ENCODE data around the gene DAPK3.
"Not testable (repeated sequence)": the region's sequence is repeated elsewhere in the genome, so short reads cannot be mapped to it uniquely, and the experiment has no call there.

Gene DAPK3

DNA sequence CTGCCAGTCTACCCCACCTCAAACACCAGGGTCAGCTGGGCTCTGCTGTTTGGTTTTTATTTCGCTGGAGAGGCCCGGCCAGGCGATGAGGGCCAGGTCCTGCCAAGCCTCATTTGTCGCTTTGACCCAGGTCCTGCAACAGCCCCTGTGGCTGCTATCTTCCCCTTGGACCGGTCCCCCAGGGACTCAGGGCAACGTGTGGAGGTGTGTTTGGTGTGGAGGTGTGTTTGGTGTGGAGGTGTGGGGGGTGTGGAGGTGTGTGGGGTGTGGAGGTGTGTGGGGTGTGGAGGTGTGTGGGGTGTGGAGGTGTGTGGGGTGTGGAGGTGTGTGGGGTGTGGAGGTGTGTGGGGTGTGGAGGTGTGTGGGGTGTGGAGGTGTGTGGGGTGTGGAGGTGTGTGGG is 40.5 kb upstream of the DAPK3 start:
- H3K4me1 Mint-ChIP-seq, result peaks cover 32 to 65% of the 10 kb centered on the region in 2 donors
- not testable (repeated sequence) for H3K9me3 Mint-ChIP-seq; ATAC-seq (replicated peaks); H3K27ac Mint-ChIP-seq; H3K27me3 Mint-ChIP-seq; DNase-seq; H3K4me3 Mint-ChIP-seq
- peaks cover 19 to 36% of the 10 kb centered on the region in 2 donors for H3K36me3 Mint-ChIP-seq

DNA sequence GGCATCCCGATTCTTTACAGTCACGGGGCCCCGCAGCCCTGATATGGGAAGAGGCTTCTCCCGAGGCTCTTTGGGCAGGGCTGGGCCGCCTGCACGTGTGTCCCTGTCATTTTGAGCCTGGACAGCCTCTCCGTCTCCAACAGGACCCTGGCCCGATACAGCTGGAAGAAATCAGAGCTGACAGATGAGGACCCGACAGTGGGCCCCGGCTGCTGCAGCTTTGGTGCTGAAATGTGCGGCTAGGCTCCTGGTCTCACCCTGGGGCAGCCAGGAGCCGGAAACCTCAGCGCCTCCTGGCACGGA is 39.9 kb upstream of the DAPK3 start:
- no peak overlapping the region for H3K27ac Mint-ChIP-seq
- H3K36me3 Mint-ChIP-seq, result peaks cover 19 to 31% of the 10 kb centered on the region in 2 donors
- ATAC-seq (replicated peaks) (no peak), DNase-seq (no peak)
- H3K4me1 Mint-ChIP-seq, result peaks cover 33 to 66% of the 10 kb centered on the region in 2 donors
- H3K27me3 Mint-ChIP-seq, result no peaks in the 10 kb centered on the region
- no peaks in the 10 kb centered on the region for H3K9me3 Mint-ChIP-seq
- H3K4me3 Mint-ChIP-seq, result no peak overlapping the region

DNA sequence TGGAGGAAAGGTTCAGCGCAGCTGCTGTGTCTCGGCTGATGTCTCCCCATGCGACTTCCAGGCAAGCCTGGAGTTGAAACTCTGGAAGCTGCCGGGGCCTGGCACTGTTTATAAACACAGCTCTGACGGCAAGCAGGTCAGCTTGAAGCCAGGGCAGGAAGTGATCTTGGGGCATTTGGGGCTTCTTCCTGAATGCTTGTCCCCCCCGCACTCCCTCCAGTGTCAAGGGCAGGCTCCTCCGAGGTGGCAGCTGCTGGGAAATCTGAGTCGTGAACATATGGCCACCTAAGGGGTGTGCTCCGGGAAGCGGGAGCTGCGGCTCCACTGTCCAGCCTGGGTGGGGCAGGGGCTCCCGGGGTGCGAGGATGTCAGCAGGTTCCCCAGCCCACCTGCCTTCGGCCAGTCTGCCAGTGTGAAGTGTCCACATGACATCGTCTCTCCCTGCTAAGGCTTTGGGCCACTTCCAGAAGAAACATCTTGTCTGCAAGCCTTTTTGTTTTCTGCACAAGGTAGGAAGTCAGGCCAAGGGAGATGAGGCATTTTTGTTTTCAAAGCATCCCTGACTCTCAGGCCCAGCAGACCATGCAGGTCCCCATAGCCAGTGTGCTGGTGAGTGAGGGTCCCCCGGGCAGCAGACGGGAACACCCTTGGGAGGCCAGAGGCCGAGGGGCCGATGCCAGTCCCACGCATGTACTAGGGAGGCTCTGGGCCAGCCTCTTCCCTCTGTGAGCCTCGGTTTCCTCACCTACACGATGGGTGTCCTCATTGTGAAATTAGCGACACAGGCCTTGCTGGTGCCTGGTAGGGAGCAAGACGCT is 39.3 kb upstream of the DAPK3 start:
- Mint-ChIP-seq H3K27me3 (no peaks in the 10 kb centered on the region), H3K4me3 (peak overlapping the region; percentile 87 to 89), H3K27ac (no peak overlapping the region), H3K36me3 (peaks cover 19 to 26% of the 10 kb centered on the region in 2 donors), H3K4me1 (peaks cover 31 to 60% of the 10 kb centered on the region in 2 donors), H3K9me3 (no peaks in the 10 kb centered on the region)
- DNase-seq (no peak), ATAC-seq (replicated peaks) (no peak)

DNA sequence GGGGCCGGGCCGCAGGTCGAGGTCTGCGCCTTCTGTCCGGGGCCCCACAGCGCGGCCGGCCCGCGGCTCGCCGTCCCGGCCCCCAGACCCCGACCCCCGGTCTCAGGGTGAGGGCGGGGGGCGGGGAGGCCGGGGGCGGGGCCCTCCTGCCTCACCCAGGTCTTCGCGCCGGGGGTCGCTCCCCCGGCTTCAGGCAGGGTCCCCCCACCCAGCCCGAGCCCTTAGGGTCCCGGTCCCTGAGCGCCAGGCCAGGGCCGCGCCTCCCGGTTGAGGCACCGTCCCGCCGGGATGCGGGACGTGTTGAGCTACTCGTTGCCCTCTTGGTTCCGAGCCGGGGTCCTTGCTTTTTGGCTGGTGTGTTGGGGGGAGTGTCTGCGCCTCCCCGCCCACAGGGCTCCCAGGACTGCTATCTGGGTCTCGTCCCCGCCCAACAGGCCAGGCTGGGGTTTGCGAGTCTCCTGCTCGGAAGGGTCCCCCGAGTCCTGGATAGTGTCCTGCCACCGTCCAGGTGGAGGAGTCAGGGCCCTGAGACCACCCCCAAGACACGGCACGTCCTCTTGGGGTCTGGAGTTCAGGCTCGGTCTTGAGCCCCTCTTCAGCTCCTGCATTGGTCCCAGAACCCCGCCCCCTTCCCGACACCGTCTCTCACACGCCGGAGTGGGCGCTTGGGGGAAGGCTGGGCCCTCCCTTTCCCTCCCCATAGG is 37.1 kb upstream of the DAPK3 start:
- H3K36me3 Mint-ChIP-seq, result peaks cover 9 to 12% of the 10 kb centered on the region in 2 donors
- DNase-seq, result no peak
- H3K4me1 Mint-ChIP-seq, result peaks cover 26 to 44% of the 10 kb centered on the region in 2 donors
- peak in 1 of 2 donors; percentile 6 for ATAC-seq (replicated peaks)
- no peaks in the 10 kb centered on the region for H3K9me3 Mint-ChIP-seq
- no peaks in the 10 kb centered on the region for H3K27me3 Mint-ChIP-seq
- peak overlapping the region; percentile 92 for H3K27ac Mint-ChIP-seq
- H3K4me3 Mint-ChIP-seq, result peak overlapping the region; percentile 89 to 93

DNA sequence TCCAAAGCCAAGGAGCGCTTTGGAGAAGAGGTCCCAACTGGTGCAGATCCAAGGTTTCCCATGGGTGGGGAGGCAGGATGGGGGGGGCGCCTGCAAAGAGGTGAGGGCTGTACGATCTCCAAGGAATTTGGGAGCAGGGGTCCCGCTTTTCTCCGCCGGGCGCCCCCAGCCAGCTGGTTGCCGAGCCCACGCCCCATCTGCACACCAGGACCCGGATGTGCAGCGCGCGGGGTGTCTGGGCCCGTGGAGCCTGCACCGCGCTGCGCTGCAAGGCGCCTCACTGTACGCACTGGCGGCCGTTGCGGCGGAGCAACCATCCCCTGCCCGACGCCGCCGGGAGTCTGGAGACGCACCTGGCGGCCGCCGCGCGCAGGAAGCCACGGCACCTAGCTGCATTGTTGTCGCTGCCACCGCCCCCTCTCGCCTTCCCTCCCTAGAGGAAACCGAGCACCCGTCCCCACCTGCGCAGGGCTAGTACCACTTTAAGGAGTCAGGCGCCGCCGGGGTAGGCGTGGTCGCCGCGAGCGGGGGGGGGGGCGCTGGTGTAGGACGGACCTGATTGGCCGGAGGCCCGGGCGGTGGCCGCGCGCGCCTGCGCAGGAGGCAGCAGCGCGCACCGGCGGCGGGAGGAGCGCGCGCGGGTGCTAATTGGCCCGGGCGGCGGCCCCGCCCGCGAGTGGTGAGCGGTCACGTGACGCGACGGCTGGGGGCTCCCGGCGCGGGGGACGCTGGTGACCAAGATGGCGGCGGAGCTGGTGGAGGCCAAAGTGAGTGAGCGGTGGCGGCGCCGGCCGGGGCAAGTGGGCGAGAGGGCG is 36.3 kb upstream of the DAPK3 start, which contains the start of gene PIAS4:
TSS of gene PIAS4 (plus strand) at position 716 of the 815 bp plus-strand sequence. CDS start at position 741, 25 bp downstream.
- Mint-ChIP-seq H3K27me3 (no peaks in the 10 kb centered on the region), H3K27ac (peak within 1 kb of the TSS; percentile 92), H3K4me3 (peak within 1 kb of the TSS; percentile 89 to 93), H3K4me1 (peaks cover 23 to 37% of the 10 kb centered on the region in 2 donors), H3K9me3 (no peaks in the 10 kb centered on the region), H3K36me3 (peaks cover 5 to 6% of the 10 kb centered on the region in 2 donors)
- ATAC-seq (replicated peaks) (peak; percentile 94 to 96), DNase-seq (peak; percentile 93)

DNA sequence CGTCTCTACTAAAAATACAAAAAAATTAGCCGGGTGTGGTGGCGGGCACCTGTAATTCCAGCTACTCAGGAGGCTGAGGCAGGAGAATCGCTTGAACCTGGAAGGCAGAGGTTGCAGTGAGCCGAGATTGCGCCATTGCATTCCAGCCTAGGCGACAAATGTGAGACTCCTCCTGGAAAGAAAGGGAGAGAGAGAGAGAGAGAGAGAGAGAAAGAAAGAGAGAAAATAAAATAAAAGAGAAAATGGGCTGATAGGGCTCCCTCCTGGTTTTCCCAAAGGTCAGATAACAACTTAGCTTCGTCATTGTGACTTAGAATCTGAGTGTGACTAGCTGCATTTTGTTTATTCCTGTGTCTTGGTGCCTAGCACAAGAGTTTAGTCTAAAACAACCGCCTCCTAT is 34.5 kb upstream of the DAPK3 start:
- ATAC-seq (replicated peaks); H3K9me3 Mint-ChIP-seq; H3K27me3 Mint-ChIP-seq; DNase-seq; H3K27ac Mint-ChIP-seq; H3K36me3 Mint-ChIP-seq: not testable (repeated sequence)
- Mint-ChIP-seq H3K4me1 (peaks cover 19 to 27% of the 10 kb centered on the region in 2 donors), H3K4me3 (peak overlapping the region; percentile 44 to 65)

DNA sequence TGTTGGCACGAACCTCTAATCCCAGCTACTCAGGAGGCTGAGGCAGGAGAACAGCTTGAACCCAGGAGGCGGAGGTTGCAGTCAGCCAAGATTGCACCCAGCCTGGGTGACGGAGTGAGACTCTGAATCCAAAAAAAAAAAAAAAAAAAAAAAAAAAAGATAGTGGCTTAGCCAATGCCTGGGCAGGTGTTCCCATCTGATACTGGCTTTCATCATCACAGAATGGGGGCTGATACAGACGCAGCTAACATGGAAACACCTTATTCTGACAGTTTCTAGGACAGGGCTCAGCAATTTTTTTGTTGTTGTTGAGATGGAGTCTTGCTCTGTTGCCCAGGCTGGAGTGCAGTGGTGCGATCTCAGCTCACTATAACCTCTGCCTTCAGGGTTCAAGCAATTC is 29.9 kb upstream of the DAPK3 start:
- not testable (repeated sequence) for H3K9me3 Mint-ChIP-seq; H3K27ac Mint-ChIP-seq; H3K4me1 Mint-ChIP-seq; ATAC-seq (replicated peaks); DNase-seq; H3K27me3 Mint-ChIP-seq; H3K4me3 Mint-ChIP-seq; H3K36me3 Mint-ChIP-seq

DNA sequence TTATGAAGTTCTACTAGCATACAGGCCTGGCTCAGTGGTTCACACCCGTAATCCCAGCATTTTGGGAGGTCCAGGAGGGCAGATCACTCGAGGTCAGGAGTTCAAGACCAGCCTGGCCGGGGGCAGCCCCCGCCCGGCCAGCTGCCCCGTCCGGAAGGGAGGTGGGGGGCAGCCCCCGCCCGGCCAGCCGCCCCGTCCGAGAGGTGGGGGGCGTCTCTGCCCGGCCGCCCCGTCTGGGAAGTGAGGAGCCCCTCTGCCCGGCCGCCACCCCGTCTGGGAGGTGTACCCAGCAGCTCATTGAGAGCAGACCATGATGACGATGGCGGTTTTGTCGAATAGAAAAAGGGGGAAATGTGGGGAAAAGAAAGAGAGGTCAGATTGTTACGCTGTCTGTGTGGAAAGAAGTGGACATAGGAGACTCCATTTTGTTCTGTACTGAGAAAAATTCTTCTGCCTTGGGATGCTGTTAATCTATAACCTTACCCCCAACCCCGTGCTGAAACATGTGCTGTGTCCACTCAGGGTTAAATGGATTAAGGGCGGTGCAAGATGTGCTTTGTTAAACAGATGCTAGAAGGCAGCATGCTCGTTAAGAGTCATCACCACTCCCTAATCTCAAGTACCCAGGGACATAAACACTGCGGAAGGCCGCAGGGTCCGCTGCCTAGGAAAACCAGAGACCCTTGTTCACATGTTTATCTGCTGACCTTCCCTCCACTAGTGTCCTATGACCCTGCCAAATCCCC is 27.9 kb upstream of the DAPK3 start:
- H3K9me3 Mint-ChIP-seq; H3K4me1 Mint-ChIP-seq; H3K4me3 Mint-ChIP-seq; ATAC-seq (replicated peaks); H3K27ac Mint-ChIP-seq; H3K27me3 Mint-ChIP-seq; DNase-seq; H3K36me3 Mint-ChIP-seq: not testable (repeated sequence)

DNA sequence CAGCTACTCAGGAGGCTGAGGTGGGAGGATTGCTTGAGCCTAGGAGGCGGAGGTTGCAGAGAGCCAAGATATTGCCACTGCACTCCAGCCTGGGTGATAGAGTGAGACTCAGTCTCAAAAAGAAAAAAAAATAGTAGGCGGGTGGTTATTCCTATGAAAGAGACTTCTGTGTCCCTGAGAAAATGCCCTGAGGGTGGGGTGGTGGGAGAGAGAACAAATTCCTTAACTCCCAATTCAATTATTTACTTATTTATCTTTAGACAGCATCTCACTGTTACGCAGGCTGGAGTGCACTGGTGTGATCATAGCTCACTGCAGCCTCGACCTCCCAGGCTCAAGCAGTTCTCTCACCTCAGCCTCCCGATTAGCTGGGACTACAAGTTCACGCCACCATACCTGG is 24.7 kb upstream of the DAPK3 start:
- no peak overlapping the region for H3K27ac Mint-ChIP-seq
- H3K36me3 Mint-ChIP-seq, result peaks cover 0 to 3% of the 10 kb centered on the region in 2 donors
- no peak overlapping the region for H3K4me3 Mint-ChIP-seq
- peaks cover 3 to 5% of the 10 kb centered on the region in 2 donors for H3K4me1 Mint-ChIP-seq
- peaks cover 2 to 4% of the 10 kb centered on the region in 2 donors for H3K9me3 Mint-ChIP-seq
- H3K27me3 Mint-ChIP-seq, result no peaks in the 10 kb centered on the region
- ATAC-seq (replicated peaks) (no peak), DNase-seq (no peak)

DNA sequence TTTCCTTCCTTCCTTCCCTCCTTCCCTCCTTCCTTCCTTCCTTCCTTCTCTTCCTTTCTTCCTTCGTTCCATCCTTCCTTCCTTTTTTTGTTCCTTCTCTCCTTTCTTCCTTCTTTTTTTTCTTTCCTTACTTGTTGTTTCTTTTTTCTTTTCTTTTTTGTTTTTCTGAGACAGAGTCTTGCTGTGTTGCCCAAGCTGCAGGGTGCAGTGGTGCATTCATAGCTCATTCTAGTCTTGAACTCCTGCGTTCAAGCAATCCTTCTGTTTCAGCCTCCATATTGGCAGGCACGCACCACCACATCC is 19.9 kb upstream of the DAPK3 start:
- peak overlapping the region; percentile 89 for H3K27ac Mint-ChIP-seq
- H3K4me1 Mint-ChIP-seq, result peaks cover 14 to 32% of the 10 kb centered on the region in 2 donors
- H3K27me3 Mint-ChIP-seq, result no peaks in the 10 kb centered on the region
- ATAC-seq (replicated peaks), result no peak
- peaks cover 2 to 4% of the 10 kb centered on the region in 2 donors for H3K9me3 Mint-ChIP-seq
- no peak for DNase-seq
- H3K36me3 Mint-ChIP-seq, result peaks cover 0 to 3% of the 10 kb centered on the region in 2 donors
- peak overlapping the region in 1 of 2 donors; percentile 45 for H3K4me3 Mint-ChIP-seq

DNA sequence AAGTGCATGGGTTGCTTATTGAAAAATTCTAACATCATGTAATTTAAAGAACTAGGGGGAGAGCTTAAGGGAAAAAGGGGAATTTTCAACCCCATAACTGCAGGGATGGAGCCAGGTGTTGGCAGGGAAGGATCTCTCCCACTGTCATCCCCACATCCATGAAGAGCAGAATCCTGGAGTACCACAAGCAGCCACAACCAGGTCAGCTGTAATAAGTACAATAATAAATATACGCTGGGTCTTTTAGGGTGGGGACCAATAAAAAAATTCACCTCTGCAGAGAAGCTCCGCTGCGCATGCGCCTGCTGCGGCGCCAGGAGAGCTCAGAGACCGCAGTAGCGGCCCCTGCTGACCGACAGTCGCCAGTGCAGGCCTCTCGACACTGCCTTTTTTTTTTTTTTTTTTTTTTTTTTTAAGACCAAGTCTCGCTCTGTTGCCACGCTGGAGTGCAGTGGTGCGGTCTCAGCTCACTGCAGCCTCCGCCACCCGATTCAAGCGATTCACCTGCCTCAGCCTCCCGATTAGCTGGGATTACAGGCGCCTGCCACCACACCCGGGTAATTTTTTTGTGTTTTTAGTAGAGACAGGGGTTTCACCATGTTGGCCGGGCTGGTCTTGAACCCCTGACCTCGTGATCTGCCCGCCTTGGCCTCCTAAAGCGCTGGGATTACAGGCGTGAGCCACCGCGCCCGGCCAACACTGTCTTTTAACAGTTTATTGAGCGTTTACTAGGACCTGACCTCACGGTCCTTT is 16.9 kb upstream of the DAPK3 start:
- H3K9me3 Mint-ChIP-seq, result peaks cover 2 to 4% of the 10 kb centered on the region in 2 donors
- peaks cover 29 to 52% of the 10 kb centered on the region in 2 donors for H3K4me1 Mint-ChIP-seq
- ATAC-seq (replicated peaks) (peak; percentile 22 to 44), DNase-seq (peak; percentile 80)
- peaks cover 25 to 29% of the 10 kb centered on the region in 2 donors for H3K36me3 Mint-ChIP-seq
- H3K4me3 Mint-ChIP-seq, result peak overlapping the region; percentile 69 to 93
- peak overlapping the region; percentile 92 for H3K27ac Mint-ChIP-seq
- no peaks in the 10 kb centered on the region for H3K27me3 Mint-ChIP-seq

DNA sequence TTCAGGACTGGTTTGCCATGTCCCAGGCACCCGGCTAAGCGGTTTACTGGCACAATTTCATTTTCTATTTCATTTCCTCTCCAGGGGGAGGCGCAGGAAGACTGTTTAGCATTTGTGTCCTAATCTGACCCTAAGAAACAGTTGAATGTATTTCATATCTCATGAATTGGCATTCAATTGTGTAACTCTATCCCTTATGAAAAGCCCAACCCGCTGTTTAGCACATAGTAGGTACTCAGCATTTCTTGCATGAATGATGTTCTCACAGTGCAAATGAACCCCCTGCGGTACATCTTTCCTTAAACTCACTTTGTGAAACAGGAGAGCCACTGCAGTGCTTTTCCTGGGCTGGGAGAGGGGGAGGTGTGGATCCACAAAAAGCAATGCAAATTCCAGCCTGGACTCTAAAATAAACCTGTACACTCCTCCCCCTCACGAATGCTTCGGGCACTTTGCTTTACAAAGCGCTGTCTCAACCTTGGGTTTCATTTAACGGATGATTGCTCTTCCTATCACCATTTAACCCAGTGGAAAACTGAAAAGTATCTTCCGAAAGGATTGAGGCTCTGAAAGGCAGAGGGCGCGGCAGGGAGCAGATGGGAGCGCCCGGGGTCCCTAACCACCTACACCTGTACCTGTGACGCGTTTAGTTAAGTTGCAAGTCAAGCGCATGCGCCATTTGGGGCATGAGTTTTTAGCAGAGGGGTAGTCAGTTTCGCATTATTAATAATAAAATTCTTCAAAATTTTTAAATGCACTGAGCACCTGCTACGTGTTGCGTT is 15.6 kb upstream of the DAPK3 start:
- H3K36me3 Mint-ChIP-seq, result peaks cover 32 to 43% of the 10 kb centered on the region in 2 donors
- peaks cover 35 to 64% of the 10 kb centered on the region in 2 donors for H3K4me1 Mint-ChIP-seq
- ATAC-seq (replicated peaks) (peak; percentile 37 to 42), DNase-seq (peak; percentile 58)
- peaks cover 2 to 4% of the 10 kb centered on the region in 2 donors for H3K9me3 Mint-ChIP-seq
- H3K27ac Mint-ChIP-seq, result peak overlapping the region; percentile 95
- H3K27me3 Mint-ChIP-seq, result no peaks in the 10 kb centered on the region
- peak overlapping the region; percentile 93 for H3K4me3 Mint-ChIP-seq

Data from stimulated activated naive B cell treated with anti-CD40 and anti-IgM and Interleukin-4, amounts not matched to agents 10 μg/mL and 1 μg/mL and 100 μg/mL, for 72 hours (primary cell).